Parathyroid adenoma (tissue), 2 donors: ENCODE data around the gene EPB41L4B.
"Not testable (repeated sequence)": the region's sequence is repeated elsewhere in the genome, so short reads cannot be mapped to it uniquely, and the experiment has no call there.

Source experiments
- H2AFZ ChIP-seq: fragments of 300-600 bp; sonication (generic); one replicate; pipeline ENCODE4 v1.7.0; 2017; ENCODE audit warnings: antibody characterized with exemption, mild to moderate bottlenecking
- H3K27ac ChIP-seq: fragments of 300-600 bp; sonication (generic); one replicate; pipeline ENCODE4 v1.7.0; 2017
- H3K27me3 ChIP-seq: fragments of 300-600 bp; sonication (generic); one replicate; pipeline ENCODE4 v1.7.0; 2017; ENCODE audit warnings: low read length; ENCODE audit not compliant: control insufficient read depth, insufficient read depth
- H3K36me3 ChIP-seq: fragments of 300-600 bp; sonication (generic); one replicate; pipeline ENCODE4 v1.7.0; 2017; ENCODE audit warnings: low read length; ENCODE audit not compliant: control insufficient read depth, insufficient read depth
- H3K4me1 ChIP-seq: fragments of 300-600 bp; sonication (generic); one replicate; pipeline ENCODE4 v1.7.0; 2017; ENCODE audit warnings: control low read depth
- H3K4me2 ChIP-seq: fragments of 300-600 bp; sonication (generic); one replicate; pipeline ENCODE4 v1.7.0; 2017; ENCODE audit warnings: low read length
- H3K4me3 ChIP-seq: fragments of 300-600 bp; sonication (generic); one replicate; pipeline ENCODE4 v1.7.0; 2017; ENCODE audit warnings: low read depth, low read length
- H3K79me2 ChIP-seq: fragments of 300-600 bp; sonication (generic); one replicate; pipeline ENCODE4 v1.7.0; 2017; ENCODE audit warnings: control low read depth
- H3K9ac ChIP-seq: fragments of 300-600 bp; sonication (generic); one replicate; pipeline ENCODE4 v1.7.0; 2017; ENCODE audit warnings: mild to moderate bottlenecking
- H3K9me3 ChIP-seq: fragments of 300-600 bp; sonication (generic); one replicate; pipeline ENCODE4 v1.7.0; 2017; ENCODE audit warnings: low read length; ENCODE audit not compliant: control insufficient read depth
- TF ChIP-seq, protein P1 (sequence below): fragments of 300-600 bp; sonication (generic); IDR thresholded peaks from one replicate; pipeline ENCODE4 v1.7.0; 2017; ENCODE audit warnings: antibody characterized with exemption, mild to moderate bottlenecking
- donor health status: primary hyperparathyroidism.

EPB41L4B gene

DNA sequence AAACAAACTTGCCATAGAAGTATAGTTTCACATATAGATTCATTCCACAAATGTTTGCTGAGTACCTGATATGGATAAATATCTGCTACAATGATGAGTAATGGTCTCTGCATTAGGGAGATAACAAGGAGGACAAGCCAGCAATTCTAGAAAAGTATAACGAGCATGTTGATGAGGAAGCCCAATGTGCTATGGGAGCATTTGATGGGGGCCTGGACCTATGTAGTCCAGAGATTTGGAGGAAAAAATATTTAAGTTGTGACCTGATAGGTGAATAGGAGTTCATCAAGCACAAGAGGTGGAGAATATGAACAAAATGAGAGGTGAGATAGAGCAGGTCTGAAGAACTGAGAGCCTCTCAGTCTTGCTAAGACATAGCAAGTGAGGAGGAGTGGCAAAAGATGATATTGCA is 186.7 kb downstream of the EPB41L4B start:
- Histone ChIP-seq H3K4me1 (no peaks in the 10 kb centered on the region), H3K79me2 (no peaks in the 10 kb centered on the region), H3K9me3 (no peaks in the 10 kb centered on the region), H3K9ac (no peak overlapping the region), H3K36me3 (no peaks in the 10 kb centered on the region), H3K4me2 (no peak overlapping the region), H2AFZ (no peak overlapping the region), H3K27ac (no peak overlapping the region), H3K27me3 (no peaks in the 10 kb centered on the region), H3K4me3 (no peak overlapping the region)
- TF ChIP-seq, protein P1, sequence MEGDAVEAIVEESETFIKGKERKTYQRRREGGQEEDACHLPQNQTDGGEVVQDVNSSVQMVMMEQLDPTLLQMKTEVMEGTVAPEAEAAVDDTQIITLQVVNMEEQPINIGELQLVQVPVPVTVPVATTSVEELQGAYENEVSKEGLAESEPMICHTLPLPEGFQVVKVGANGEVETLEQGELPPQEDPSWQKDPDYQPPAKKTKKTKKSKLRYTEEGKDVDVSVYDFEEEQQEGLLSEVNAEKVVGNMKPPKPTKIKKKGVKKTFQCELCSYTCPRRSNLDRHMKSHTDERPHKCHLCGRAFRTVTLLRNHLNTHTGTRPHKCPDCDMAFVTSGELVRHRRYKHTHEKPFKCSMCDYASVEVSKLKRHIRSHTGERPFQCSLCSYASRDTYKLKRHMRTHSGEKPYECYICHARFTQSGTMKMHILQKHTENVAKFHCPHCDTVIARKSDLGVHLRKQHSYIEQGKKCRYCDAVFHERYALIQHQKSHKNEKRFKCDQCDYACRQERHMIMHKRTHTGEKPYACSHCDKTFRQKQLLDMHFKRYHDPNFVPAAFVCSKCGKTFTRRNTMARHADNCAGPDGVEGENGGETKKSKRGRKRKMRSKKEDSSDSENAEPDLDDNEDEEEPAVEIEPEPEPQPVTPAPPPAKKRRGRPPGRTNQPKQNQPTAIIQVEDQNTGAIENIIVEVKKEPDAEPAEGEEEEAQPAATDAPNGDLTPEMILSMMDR, result no peak

DNA sequence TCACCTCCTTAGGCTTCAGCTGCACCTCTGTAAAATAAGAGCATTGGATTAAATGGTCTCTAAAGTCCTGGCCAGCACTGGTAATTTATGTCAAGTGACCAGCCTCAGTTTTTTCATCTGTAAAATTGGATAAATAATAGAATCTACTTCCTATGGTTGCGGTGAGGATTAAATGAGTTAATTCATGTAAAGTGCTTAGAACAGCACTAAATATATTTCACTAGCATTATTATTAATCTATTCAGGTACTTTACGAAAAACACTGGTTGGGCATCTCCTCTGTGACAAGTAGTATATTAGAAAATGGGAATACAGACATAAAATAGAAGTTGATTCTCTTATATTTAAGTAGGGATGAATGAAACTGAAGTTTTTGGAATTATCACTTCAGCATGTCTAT is 187.3 kb downstream of the EPB41L4B start:
- H2AFZ ChIP-seq, result no peak overlapping the region
- no peak overlapping the region for H3K4me2 ChIP-seq
- TF ChIP-seq, protein P1, result no peak
- H3K4me3 ChIP-seq, result no peak overlapping the region
- H3K27ac ChIP-seq, result no peak overlapping the region
- no peaks in the 10 kb centered on the region for H3K27me3 ChIP-seq
- no peaks in the 10 kb centered on the region for H3K36me3 ChIP-seq
- no peak overlapping the region for H3K9ac ChIP-seq
- no peaks in the 10 kb centered on the region for H3K9me3 ChIP-seq
- H3K4me1 ChIP-seq, result no peaks in the 10 kb centered on the region
- no peaks in the 10 kb centered on the region for H3K79me2 ChIP-seq

DNA sequence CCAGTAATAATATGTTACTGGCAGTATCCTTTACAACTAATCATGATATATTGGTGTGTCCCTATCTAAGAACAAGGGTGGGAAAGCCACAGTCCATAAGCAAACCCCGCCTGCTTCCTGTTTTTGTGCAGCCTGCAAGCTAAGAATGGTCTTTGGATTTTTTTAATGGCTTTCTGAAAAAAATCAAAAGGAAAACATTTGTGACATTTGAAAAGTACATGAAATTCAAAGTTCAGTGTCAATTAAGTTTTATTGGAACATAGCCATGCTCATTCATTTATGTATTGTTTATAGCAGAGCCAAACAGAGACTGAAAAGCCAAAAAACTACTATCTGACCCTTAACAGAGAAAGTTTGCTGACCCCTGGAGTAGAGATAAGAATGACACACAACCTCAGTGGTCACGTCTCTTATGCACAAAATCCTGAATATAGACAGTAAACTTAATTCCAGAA is 188.3 kb downstream of the EPB41L4B start:
- Histone ChIP-seq H3K27ac (no peak overlapping the region), H3K4me2 (no peak overlapping the region), H3K4me1 (no peaks in the 10 kb centered on the region)

DNA sequence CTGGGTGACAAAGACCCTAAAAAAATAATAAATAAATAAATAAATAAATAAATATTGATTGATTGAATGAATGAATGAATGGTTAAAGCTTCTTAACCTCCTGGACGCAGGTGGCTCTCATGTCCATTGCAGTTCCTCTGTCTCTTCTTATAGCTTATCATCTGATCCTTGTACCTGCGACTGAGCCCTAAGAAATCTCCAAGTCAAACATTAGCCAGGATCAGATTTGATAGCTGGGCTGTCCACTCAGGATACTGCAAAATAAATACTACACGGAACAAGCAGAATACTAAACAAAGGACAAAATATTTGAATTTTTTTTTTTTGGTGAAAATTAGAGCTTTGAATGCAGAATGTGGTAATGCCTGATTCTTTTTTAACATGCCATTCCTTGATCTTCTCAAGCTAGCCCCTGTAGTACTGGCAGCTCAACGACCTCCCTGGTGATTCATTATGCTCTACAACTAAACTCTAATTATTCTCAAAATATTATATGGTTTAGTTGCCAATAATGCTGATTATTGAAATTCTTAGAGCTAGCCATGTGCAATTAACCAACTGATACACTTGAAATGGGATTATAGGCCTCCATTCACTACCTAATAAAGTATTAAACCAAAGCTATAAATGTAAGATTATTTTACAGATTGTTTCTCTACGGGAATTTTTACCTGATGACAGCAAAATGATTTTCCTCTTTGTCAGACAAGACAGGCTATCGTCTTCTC is 191.2 kb downstream of the EPB41L4B start:
- Histone ChIP-seq H3K4me1 (no peaks in the 10 kb centered on the region), H2AFZ (no peak overlapping the region), H3K4me2 (no peak overlapping the region), H3K4me3 (no peak overlapping the region), H3K9me3 (no peaks in the 10 kb centered on the region), H3K9ac (no peak overlapping the region), H3K27ac (no peak overlapping the region), H3K36me3 (no peaks in the 10 kb centered on the region), H3K27me3 (no peaks in the 10 kb centered on the region), H3K79me2 (no peaks in the 10 kb centered on the region)
- TF ChIP-seq, protein P1, result no peak

More for the DNA sequence above, 188.3 kb downstream of the EPB41L4B start:
- Histone ChIP-seq H3K4me3 (no peak overlapping the region), H2AFZ (no peak overlapping the region), H3K79me2 (no peaks in the 10 kb centered on the region), H3K9me3 (no peaks in the 10 kb centered on the region), H3K36me3 (no peaks in the 10 kb centered on the region), H3K9ac (no peak overlapping the region), H3K27me3 (no peaks in the 10 kb centered on the region)
- TF ChIP-seq, protein P1, result no peak

DNA sequence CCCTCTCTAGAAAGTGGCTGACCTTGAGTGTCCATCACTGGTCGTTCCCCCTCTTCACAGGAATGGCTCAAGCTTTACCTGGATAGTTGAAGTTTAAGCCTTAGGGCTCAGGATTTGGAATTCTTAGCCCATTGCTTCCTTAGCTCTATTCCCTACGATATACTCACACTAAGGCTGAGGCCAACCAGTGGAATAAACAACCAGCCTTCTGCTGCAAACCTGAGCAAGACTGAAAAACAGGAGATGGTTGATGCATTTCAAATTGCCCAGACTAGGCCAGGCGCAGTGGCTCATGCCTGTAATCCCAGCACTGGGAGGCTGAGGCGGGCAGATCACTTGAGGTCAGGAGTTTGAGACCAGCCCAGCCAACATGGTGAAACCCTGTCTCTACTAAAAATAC is 194.2 kb downstream of the EPB41L4B start:
- H3K4me1 ChIP-seq, H3K36me3 ChIP-seq, H3K79me2 ChIP-seq, H3K9ac ChIP-seq, H3K27ac ChIP-seq, H3K27me3 ChIP-seq, H2AFZ ChIP-seq, H3K4me3 ChIP-seq, H3K4me2 ChIP-seq, H3K9me3 ChIP-seq: not testable (repeated sequence)
